WTC11 (cell line): ENCODE data around the gene ABCC4.

Experiments
- ATF2 ChIP-seq: sonication (generic); formaldehyde crosslinking; IDR thresholded peaks from 2 replicates; pipeline ENCODE4 v1.8.1; 2022; ENCODE audit warnings: low read depth, missing genetic modification reagents, borderline replicate concordance
- CBFB ChIP-seq: sonication (generic); formaldehyde crosslinking; IDR thresholded peaks from 2 replicates; pipeline ENCODE4 v1.8.1; 2022; ENCODE audit warnings: mild to moderate bottlenecking, low read depth, missing genetic modification reagents
- CTCF ChIP-seq: fragments of 200-600 bp; IDR thresholded peaks from 2 replicates; pipeline ENCODE4 v1.8.0; 2022; ENCODE audit warnings: antibody characterized with exemption
- ELF4 ChIP-seq: sonication (generic); formaldehyde crosslinking; IDR thresholded peaks from 2 replicates; pipeline ENCODE4 v1.8.1; 2022; ENCODE audit warnings: low read depth, mild to moderate bottlenecking, moderate library complexity, missing genetic modification reagents
- ESRRA ChIP-seq: sonication (generic); formaldehyde crosslinking; IDR thresholded peaks from 2 replicates; pipeline ENCODE4 v1.8.1; 2022; ENCODE audit warnings: mild to moderate bottlenecking, missing genetic modification reagents, borderline replicate concordance
- NFYB ChIP-seq: sonication (generic); formaldehyde crosslinking; conservative IDR thresholded peaks from 2 replicates; pipeline ENCODE4 v1.8.0; 2022; ENCODE audit warnings: low read depth, missing genetic modification reagents
- PREB ChIP-seq: sonication (generic); formaldehyde crosslinking; IDR thresholded peaks from 2 replicates; pipeline ENCODE4 v1.8.1; 2022; ENCODE audit warnings: mild to moderate bottlenecking, missing genetic modification reagents, moderate library complexity, borderline replicate concordance
- SMAD3 ChIP-seq: sonication (generic); formaldehyde crosslinking; IDR thresholded peaks from 2 replicates; pipeline ENCODE4 v1.8.0; 2022; ENCODE audit warnings: missing genetic modification reagents, mild to moderate bottlenecking, borderline replicate concordance
- STAT6 ChIP-seq: sonication (generic); formaldehyde crosslinking; conservative IDR thresholded peaks from 2 replicates; pipeline ENCODE4 v1.8.1; 2023; ENCODE audit warnings: mild to moderate bottlenecking, low read depth, missing genetic modification reagents, moderate library complexity

DNA sequence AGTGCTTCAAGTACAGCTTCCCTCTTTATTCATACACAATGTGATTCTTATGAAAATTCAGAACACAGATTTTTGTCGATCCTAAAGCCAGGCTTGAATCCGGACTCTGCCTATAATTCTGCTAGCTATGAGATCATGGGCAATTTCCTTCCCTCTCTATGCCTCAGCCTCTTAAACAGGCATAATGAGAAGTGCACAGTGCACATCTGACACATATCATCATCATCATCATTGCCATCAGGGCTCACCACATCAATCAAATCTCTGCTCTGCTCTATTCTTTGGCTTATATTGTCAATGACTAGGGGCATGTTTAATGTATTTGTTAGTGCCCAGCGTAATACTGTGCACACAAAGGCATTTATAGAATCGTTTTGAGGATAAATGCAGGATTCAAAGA, 269.1 kb downstream of the ABCC4 start:
- TF ChIP-seq PREB: no peak
- no peak for TF ChIP-seq ATF2 (CRISPR knock-in tag)
- TF ChIP-seq ELF4 (CRISPR knock-in tag): no peak
- no peak for TF ChIP-seq CTCF
- no peak for TF ChIP-seq NFYB (CRISPR knock-in tag)
- no peak for TF ChIP-seq CBFB (CRISPR knock-in tag)
- TF ChIP-seq SMAD3 (CRISPR knock-in tag): no peak
- TF ChIP-seq ESRRA (CRISPR knock-in tag): no peak
- TF ChIP-seq STAT6 (CRISPR knock-in tag): no peak
